Erythroblast (primary cell): ENCODE data around the gene PRSS38.

Source experiments
- GATA1 ChIP-seq: IDR thresholded peaks from 2 replicates; pipeline ENCODE4 v1.6.1; 2011; ENCODE audit warnings: low read depth, mild to moderate bottlenecking, control low read depth, low read length, moderate library complexity
- POLR2A ChIP-seq: IDR thresholded peaks from 2 replicates; pipeline ENCODE4 v1.6.1; 2011; ENCODE audit warnings: mild to moderate bottlenecking, low read length

GRCh38 chr1:227893949-227894721, 78.7 kb downstream of the PRSS38 start:
- no peak for TF ChIP-seq POLR2A
- TF ChIP-seq GATA1 = no peak
